Liver (tissue), 9 donors: ENCODE measurements around the gene CTNNBL1. TPM values are rescaled to one million over a fixed set of nuclear protein-coding genes. Genes with fewer than 3 reads are reported as not detected.

Experiments used
- DNase-seq: peaks from one replicate; pipeline ENCODE4 v3.0.0-alpha.2; 2017; ENCODE audit warnings: low spot score
- H3K27ac ChIP-seq, 2 donors: one replicate each; pipeline ENCODE4 v1.7.0; 2013; ENCODE audit warnings: inconsistent platforms in 2 of 2, low read length in 2 of 2, control low read depth in 1 of 2, low read depth in 1 of 2, mild to moderate bottlenecking in 1 of 2
- H3K27me3 ChIP-seq, 4 donors: one replicate each; pipeline versions ENCODE4 v1.6.1 to v1.7.0; 2013; ENCODE audit warnings: low read length in 3 of 4, inconsistent platforms in 1 of 4, mild to moderate bottlenecking in 1 of 4, moderate library complexity in 1 of 4; ENCODE audit not compliant: control insufficient read depth in 4 of 4, insufficient read depth in 4 of 4
- H3K36me3 ChIP-seq, 4 donors: one replicate each; pipeline versions ENCODE4 v1.6.1 to v1.7.0; 2013; ENCODE audit warnings: low read length in 3 of 4, mild to moderate bottlenecking in 3 of 4, low read depth in 1 of 4, moderate library complexity in 1 of 4; ENCODE audit not compliant: control insufficient read depth in 4 of 4, insufficient read depth in 3 of 4
- H3K4me1 ChIP-seq, 4 donors: one replicate each; pipeline versions ENCODE4 v1.6.1 to v1.7.0; 2013; ENCODE audit warnings: low read length in 3 of 4, mild to moderate bottlenecking in 3 of 4, moderate library complexity in 1 of 4; ENCODE audit not compliant: control insufficient read depth in 4 of 4, insufficient read depth in 4 of 4
- H3K4me3 ChIP-seq, 3 donors: one replicate each; pipeline versions ENCODE4 v1.6.1 to v1.7.0; 2013; ENCODE audit warnings: low read length in 3 of 3, control low read depth in 1 of 3, low read depth in 1 of 3, mild to moderate bottlenecking in 1 of 3
- H3K9ac ChIP-seq, 2 donors: one replicate each; pipeline ENCODE4 v1.7.0; 2013; ENCODE audit warnings: low read length in 2 of 2, mild to moderate bottlenecking in 2 of 2, moderate library complexity in 2 of 2, control low read depth in 1 of 2, low read depth in 1 of 2
- H3K9me3 ChIP-seq, 4 donors: one replicate each; pipeline versions ENCODE4 v1.6.1 to v1.7.0; 2013; ENCODE audit warnings: low read length in 3 of 4; ENCODE audit not compliant: control insufficient read depth in 4 of 4
- ATF3 ChIP-seq: IDR thresholded peaks from 2 replicates; pipeline ENCODE4 v1.6.1; 2016; ENCODE audit warnings: antibody characterized with exemption
- CTCF ChIP-seq: fragments of 150-350 bp; IDR thresholded peaks from 2 replicates; pipeline ENCODE4 v1.5.1; 2017; ENCODE audit warnings: improper control_type of control experiment, low read depth, low read length; ENCODE audit not compliant: missing input control
- FOXA1 ChIP-seq: IDR thresholded peaks from 2 replicates; pipeline ENCODE4 v1.6.1; 2016; ENCODE audit warnings: antibody characterized with exemption
- HNF4G ChIP-seq: IDR thresholded peaks from 2 replicates; pipeline ENCODE4 v1.6.1; 2016; ENCODE audit warnings: antibody characterized with exemption
- JUND ChIP-seq, 2 donors: IDR thresholded peaks; 2 replicates each; pipeline ENCODE4 v1.6.1; 2016; ENCODE audit warnings: antibody characterized with exemption in 2 of 2
- RAD21 ChIP-seq, 2 donors: IDR thresholded peaks; 2 replicates each; pipeline ENCODE4 v1.6.1; 2016; ENCODE audit warnings: antibody characterized with exemption in 2 of 2, mild to moderate bottlenecking in 2 of 2
- REST ChIP-seq: IDR thresholded peaks from 2 replicates; pipeline ENCODE4 v1.6.1; 2016; ENCODE audit warnings: antibody characterized with exemption, mild to moderate bottlenecking
- SP1 ChIP-seq: IDR thresholded peaks from 2 replicates; pipeline ENCODE4 v1.6.1; 2018; ENCODE audit warnings: antibody characterized with exemption, mild to moderate bottlenecking
- WGBS: extraction: QIAGEN DNeasy Blood & Tissue Kit; methylation state at CpG from one replicate; pipeline ENCODE4 v1.1.7; 2013; 5-methylcytosine and 5-hydroxymethylcytosine counted together
- polyA plus RNA-seq, 2 donors: library from polyadenylated mRNA; stranded (reverse) in 1 of 2; unstranded in 1 of 2; fragments of 200-250 nt in 1 of 2; fragments of >200 nt in 1 of 2; fragmentation: Nextera tagmentation in 1 of 2; extraction: Ambion mirVana in 1 of 2; gene quantifications; one replicate each; pipeline versions ENCODE4 v1.2.1 to v1.2.3, GENCODE V29; 2013 to 2015
- total RNA-seq, 2 donors: library from RNA; depleted of rRNA; stranded (reverse); fragments of >200 nt; gene quantifications; one replicate each; pipeline ENCODE4 v1.2.3, GENCODE V29; 2014
- donor health status: healthy.
- donor health status: healthy.
- donor health status: healthy.
- donor health status: healthy.
- donor health status: healthy.

Gene CTNNBL1
- total and polyA plus RNA-seq, 4 donors = 18.3 to 25.4 (median 20.3) TPM

- TF ChIP-seq REST = no peak
- TF ChIP-seq RAD21 (IDR thresholded peaks at IDR 0.05) = no peak
- no peak for TF ChIP-seq HNF4G
Observed at GRCh38 chr20:37882961-37883712, 189.3 kb downstream of the CTNNBL1 start (continued).

GRCh38 chr20:37885042-37885441 is 191.2 kb downstream of the CTNNBL1 start:
- no peak for DNase-seq
- no peak overlapping the region for H3K9ac ChIP-seq
- H3K9me3 ChIP-seq = no peaks in the 10 kb centered on the region
- H3K4me3 ChIP-seq = no peak overlapping the region
- 97% methylated on average over 8 of the region's 8 CpGs for WGBS
- no peaks in the 10 kb centered on the region for H3K36me3 ChIP-seq
- H3K4me1 ChIP-seq = peaks cover 0 to 13% (median 9%) of the 10 kb centered on the region in 4 donors
- TF ChIP-seq SP1 = no peak
- TF ChIP-seq ATF3 = no peak
- TF ChIP-seq CTCF = no peak
- no peaks in the 10 kb centered on the region for H3K27me3 ChIP-seq
- no peak overlapping the region for H3K27ac ChIP-seq

- Histone ChIP-seq H3K9ac (no peak overlapping the region), H3K36me3 (no peaks in the 10 kb centered on the region), H3K4me1 (peaks cover 0 to 13% (median 9%) of the 10 kb centered on the region in 4 donors), H3K27ac (no peak overlapping the region), H3K9me3 (no peaks in the 10 kb centered on the region), H3K27me3 (no peaks in the 10 kb centered on the region), H3K4me3 (no peak overlapping the region)
- 56% methylated on average over 32 of the region's 32 CpGs for WGBS
- no peak for DNase-seq
- TF ChIP-seq SP1 = no peak
- TF ChIP-seq JUND (IDR thresholded peaks at IDR 0.05) = no peak
- no peak for TF ChIP-seq FOXA1
- no peak for TF ChIP-seq REST
Observed at GRCh38 chr20:37885593-37886503, 192.0 kb downstream of the CTNNBL1 start.
